Fibroblast of lung (primary cell): ENCODE data around the gene DKK2.

ENCODE experiments used
- EZH2 ChIP-seq: IDR thresholded peaks from 2 replicates; pipeline ENCODE4 v1.5.1; 2012; ENCODE audit warnings: low read length, control low read depth, mild to moderate bottlenecking; ENCODE audit errors: missing control alignments
- TF ChIP-seq, protein P1 (sequence below), 2 donors: IDR thresholded peaks in 1 of 2; conservative IDR thresholded peaks in 1 of 2; 1 replicate in 1 of 2; 2 replicates in 1 of 2; pipeline ENCODE4 v1.5.1; 2011 to 2012; ENCODE audit warnings: low read length in 2 of 2, control low read depth in 1 of 2, inconsistent platforms in 1 of 2, low read depth in 1 of 2, mild to moderate bottlenecking in 1 of 2

DNA sequence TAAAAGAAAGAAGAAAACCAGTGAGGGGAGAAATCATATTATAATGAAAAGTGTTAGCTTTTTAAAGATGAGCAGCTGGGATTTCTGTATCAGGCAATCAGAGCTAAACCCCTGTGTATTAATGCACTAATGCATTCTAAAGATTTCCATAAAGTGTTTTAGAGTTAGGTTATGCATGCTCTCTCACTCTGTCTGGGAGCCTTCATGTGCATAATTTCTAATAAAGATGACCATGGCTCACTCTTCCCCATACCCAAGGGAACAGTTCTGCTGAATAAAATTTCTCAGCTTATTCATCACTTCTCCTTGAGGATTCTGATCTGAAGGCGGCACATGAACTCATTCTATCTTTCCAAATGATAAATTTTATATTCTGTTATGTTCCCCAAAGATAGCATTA lies 129.4 kb downstream of the DKK2 start:
- TF ChIP-seq, protein P1, sequence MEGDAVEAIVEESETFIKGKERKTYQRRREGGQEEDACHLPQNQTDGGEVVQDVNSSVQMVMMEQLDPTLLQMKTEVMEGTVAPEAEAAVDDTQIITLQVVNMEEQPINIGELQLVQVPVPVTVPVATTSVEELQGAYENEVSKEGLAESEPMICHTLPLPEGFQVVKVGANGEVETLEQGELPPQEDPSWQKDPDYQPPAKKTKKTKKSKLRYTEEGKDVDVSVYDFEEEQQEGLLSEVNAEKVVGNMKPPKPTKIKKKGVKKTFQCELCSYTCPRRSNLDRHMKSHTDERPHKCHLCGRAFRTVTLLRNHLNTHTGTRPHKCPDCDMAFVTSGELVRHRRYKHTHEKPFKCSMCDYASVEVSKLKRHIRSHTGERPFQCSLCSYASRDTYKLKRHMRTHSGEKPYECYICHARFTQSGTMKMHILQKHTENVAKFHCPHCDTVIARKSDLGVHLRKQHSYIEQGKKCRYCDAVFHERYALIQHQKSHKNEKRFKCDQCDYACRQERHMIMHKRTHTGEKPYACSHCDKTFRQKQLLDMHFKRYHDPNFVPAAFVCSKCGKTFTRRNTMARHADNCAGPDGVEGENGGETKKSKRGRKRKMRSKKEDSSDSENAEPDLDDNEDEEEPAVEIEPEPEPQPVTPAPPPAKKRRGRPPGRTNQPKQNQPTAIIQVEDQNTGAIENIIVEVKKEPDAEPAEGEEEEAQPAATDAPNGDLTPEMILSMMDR (conservative IDR thresholded peaks at IDR 0.05 in 1 of 2, IDR thresholded peaks at IDR 0.05 in 1 of 2; ENCODE audit: low read depth in 1 of 2, low read length in 2 of 2): no peak
- no peak for TF ChIP-seq EZH2
